Measurements from ENCODE around the gene ITPK1.

- TF ChIP-seq CTCF (IDR thresholded peaks at IDR 0.05; ENCODE audit: low read depth, low read length) = no peak
- no peak for TF ChIP-seq EZH2phosphoT487 (IDR thresholded peaks at IDR 0.05; ENCODE audit: low read depth)
These were observed 63.9 kb downstream of the ITPK1 start for GRCh38 chr14:93051600-93052546.
